Endothelial cell of umbilical vein (primary cell): Measurements from ENCODE around the gene CFAP161. TPM values are rescaled to one million over a fixed set of nuclear protein-coding genes. Genes with fewer than 3 reads are reported as not detected.

Experiments
- BruUV-seq: library from RNA; stranded (reverse); fragments of 400-500 nt; replicated peaks from 2 replicates; lab custom pipeline; 2021; lab: Mats Ljungman, UMichigan
- CTCF ChIA-PET: fragments of 300-600, 350-600 bp; sonication (Branson Sonifier 250); formaldehyde crosslinking; loops from one replicate; lab custom pipeline; 2021; ENCODE audit warnings: antibody characterized with exemption, inconsistent platforms; lab: Charles Lee
- POLR2A ChIA-PET: fragments of 300-600, 350-600 bp; sonication (Branson Sonifier 250); formaldehyde crosslinking; loops from one replicate; lab custom pipeline; 2021; ENCODE audit warnings: antibody characterized with exemption, inconsistent platforms; lab: Charles Lee
- DNase-seq: peaks from one replicate; pipeline ENCODE4 v3.0.0-alpha.2; 2011; ENCODE audit warnings: low read depth, low spot score
- FAIRE-seq: peaks from 2 replicates; lab custom pipeline; 2011; peaks lifted over from hg19 to GRCh38; lab: Jason Lieb, UNC
- H2AFZ ChIP-seq: 2 replicates; pipeline ENCODE4 v1.6.0; 2012; ENCODE audit warnings: low read depth, low read length, control low read depth, inconsistent platforms
- H3K27ac ChIP-seq: 2 replicates; pipeline ENCODE4 v1.5.1; 2011; ENCODE audit warnings: low read depth, mild to moderate bottlenecking, control low read depth, low read length, moderate library complexity; ENCODE audit not compliant: insufficient read depth
- H3K27me3 ChIP-seq, 2 experiments: 2 replicates each; pipeline versions ENCODE4 v1.6.0 to v1.6.1; 2011; ENCODE audit warnings: low read length in 2 of 2, mixed read lengths in 1 of 2; ENCODE audit not compliant: control insufficient read depth in 2 of 2, insufficient read depth in 2 of 2
- H3K36me3 ChIP-seq, 2 experiments: 2 replicates in 1 of 2; 3 replicates in 1 of 2; pipeline ENCODE4 v1.5.1; 2011; ENCODE audit warnings: low read length in 2 of 2, mild to moderate bottlenecking in 1 of 2, moderate library complexity in 1 of 2; ENCODE audit not compliant: control insufficient read depth in 2 of 2, insufficient read depth in 2 of 2; ENCODE audit errors: extremely low read depth in 1 of 2
- H3K4me1 ChIP-seq: 3 replicates; pipeline ENCODE4 v1.5.1; 2011; ENCODE audit warnings: mild to moderate bottlenecking, low read length; ENCODE audit not compliant: control insufficient read depth, insufficient read depth; ENCODE audit errors: extremely low read depth
- H3K4me2 ChIP-seq: 2 replicates; pipeline ENCODE4 v1.6.1; 2011; ENCODE audit warnings: low read length, control low read depth, mixed read lengths; ENCODE audit not compliant: insufficient read depth
- H3K4me3 ChIP-seq, 3 experiments: fragments of 200-600 bp in 1 of 3; sonication (generic), shearing (Covaris generic) in 1 of 3; replicated peaks in 1 of 3; 2 replicates each; pipeline ENCODE4 v1.5.1; 2011 to 2016; ENCODE audit warnings: control low read depth in 3 of 3, low read length in 3 of 3, mild to moderate bottlenecking in 2 of 3, inconsistent platforms in 1 of 3, low read depth in 1 of 3, moderate library complexity in 1 of 3; ENCODE audit not compliant: insufficient read depth in 1 of 3
- H3K79me2 ChIP-seq: 2 replicates; pipeline ENCODE4 v1.6.0; 2012; ENCODE audit warnings: low read length, inconsistent platforms; ENCODE audit not compliant: control insufficient read depth, insufficient read depth
- H3K9ac ChIP-seq: replicated peaks from 2 replicates; pipeline ENCODE3; 2011; ENCODE audit warnings: low read length, control low read depth; ENCODE audit not compliant: insufficient read depth; ENCODE audit errors: extremely low read depth
- H3K9me1 ChIP-seq: replicated peaks from 3 replicates; pipeline ENCODE4 v1.6.0; 2011; ENCODE audit warnings: mild to moderate bottlenecking, low read length; ENCODE audit not compliant: control insufficient read depth, insufficient read depth; ENCODE audit errors: extremely low read depth
- H3K9me3 ChIP-seq: replicated peaks from 2 replicates; pipeline ENCODE4 v1.5.1; 2012; ENCODE audit warnings: low read length, inconsistent platforms; ENCODE audit not compliant: control insufficient read depth, insufficient read depth
- H4K20me1 ChIP-seq: replicated peaks from 2 replicates; pipeline ENCODE3; 2011; ENCODE audit warnings: mild to moderate bottlenecking, low read length; ENCODE audit not compliant: control insufficient read depth, insufficient read depth; ENCODE audit errors: extremely low read depth
- EZH2 ChIP-seq: IDR thresholded peaks from 2 replicates; pipeline ENCODE4 v1.6.1; 2012; ENCODE audit warnings: borderline replicate concordance, low read depth, mild to moderate bottlenecking, moderate library complexity, low read length, inconsistent platforms; ENCODE audit not compliant: severe bottlenecking
- FOS ChIP-seq: IDR thresholded peaks from 2 replicates; pipeline ENCODE4 v1.6.1; 2011; ENCODE audit warnings: mild to moderate bottlenecking, low read length, moderate library complexity, borderline replicate concordance; ENCODE audit not compliant: insufficient read depth
- GATA2 ChIP-seq: IDR thresholded peaks from 2 replicates; pipeline ENCODE4 v1.7.0; 2011; ENCODE audit warnings: low read depth, mild to moderate bottlenecking, moderate library complexity, mixed read lengths, low read length; ENCODE audit not compliant: insufficient read length, insufficient read depth
- JUN ChIP-seq: IDR thresholded peaks from 2 replicates; pipeline ENCODE4 v1.6.1; 2011; ENCODE audit warnings: borderline replicate concordance, low read depth; ENCODE audit not compliant: insufficient read length, insufficient read depth
- MYC ChIP-seq: IDR thresholded peaks from one replicate; pipeline ENCODE4 v1.6.1; 2011; ENCODE audit warnings: mild to moderate bottlenecking, low read depth, low read length
- POLR2A ChIP-seq: IDR thresholded peaks from 2 replicates; pipeline ENCODE4 v1.6.1; 2012; ENCODE audit warnings: low read depth, mild to moderate bottlenecking, control low read depth, low read length
- POLR2AphosphoS5 ChIP-seq: IDR thresholded peaks from 2 replicates; pipeline ENCODE4 v1.6.1; 2012; ENCODE audit warnings: low read depth, mild to moderate bottlenecking, control low read depth, low read length, moderate library complexity; ENCODE audit not compliant: insufficient read depth
- dilution Hi-C: fragments of 300-500 bp; cut with MboI; formaldehyde crosslinking; loops from one replicate; pipeline ENCODE4 v1.15.0; 2019; ENCODE audit warnings: low sequenced_read_pairs; ENCODE audit not compliant: extremely low pct_ligation_motif_present
- intact Hi-C: fragments of 100-400 bp; cut with micrococcal nuclease; formaldehyde crosslinking; loops from one replicate; pipeline ENCODE4 v1.10.0; 2022
- polyA plus RNA-seq, 4 experiments: library from polyadenylated mRNA; depleted of rRNA in 3 of 4; stranded (reverse) in 3 of 4; unstranded in 1 of 4; fragments of >200 nt; gene quantifications; 2 replicates each; pipeline versions ENCODE4 v1.2.1 to v1.2.3, GENCODE V29; 2011 to 2012; ENCODE audit warnings: missing spikeins in 1 of 4
- total RNA-seq: library from RNA; stranded (reverse); gene quantifications from 2 replicates; pipeline ENCODE4 v1.2.3, GENCODE V29; 2021
- TF ChIP-seq, protein P1 (sequence below), 2 donors: IDR thresholded peaks; 1 replicate in 1 of 2; 2 replicates in 1 of 2; pipeline ENCODE4 v1.5.1; 2011; ENCODE audit warnings: low read length in 2 of 2, mild to moderate bottlenecking in 2 of 2, moderate library complexity in 2 of 2, control low read depth in 1 of 2, inconsistent platforms in 1 of 2, low read depth in 1 of 2; ENCODE audit not compliant: insufficient read depth in 1 of 2; ENCODE audit errors: extremely low read depth in 1 of 2
- TF ChIP-seq, protein P2 (sequence below): IDR thresholded peaks from 2 replicates; pipeline ENCODE4 v1.6.1; 2011; ENCODE audit not compliant: insufficient read depth, insufficient read length

CFAP161 gene
- total and polyA plus RNA-seq, 2 donors (not counting 3 experiments of a cell fraction or from before 2014, with no cell fraction given), result 0.08 TPM; not detected in 1

GRCh38 chr15:81157195-81157938 lies 23.3 kb downstream of the CFAP161 start:
- dilution Hi-C loops (no loop called here), intact Hi-C loops (no loop called here)
- Histone ChIP-seq H2AFZ (no peak overlapping the region), H3K36me3 (no peaks in the 10 kb centered on the region), H3K4me1 (no peaks in the 10 kb centered on the region), H3K9me1 (no peaks in the 10 kb centered on the region), H3K27me3 (peaks cover 0 to 2% of the 10 kb centered on the region in 2 experiments), H3K27ac (no peak overlapping the region), H3K79me2 (no peaks in the 10 kb centered on the region), H4K20me1 (no peaks in the 10 kb centered on the region), H3K4me3 (no peak overlapping the region), H3K9ac (no peak overlapping the region), H3K9me3 (no peaks in the 10 kb centered on the region), H3K4me2 (no peak overlapping the region)
- TF ChIP-seq, protein P1, sequence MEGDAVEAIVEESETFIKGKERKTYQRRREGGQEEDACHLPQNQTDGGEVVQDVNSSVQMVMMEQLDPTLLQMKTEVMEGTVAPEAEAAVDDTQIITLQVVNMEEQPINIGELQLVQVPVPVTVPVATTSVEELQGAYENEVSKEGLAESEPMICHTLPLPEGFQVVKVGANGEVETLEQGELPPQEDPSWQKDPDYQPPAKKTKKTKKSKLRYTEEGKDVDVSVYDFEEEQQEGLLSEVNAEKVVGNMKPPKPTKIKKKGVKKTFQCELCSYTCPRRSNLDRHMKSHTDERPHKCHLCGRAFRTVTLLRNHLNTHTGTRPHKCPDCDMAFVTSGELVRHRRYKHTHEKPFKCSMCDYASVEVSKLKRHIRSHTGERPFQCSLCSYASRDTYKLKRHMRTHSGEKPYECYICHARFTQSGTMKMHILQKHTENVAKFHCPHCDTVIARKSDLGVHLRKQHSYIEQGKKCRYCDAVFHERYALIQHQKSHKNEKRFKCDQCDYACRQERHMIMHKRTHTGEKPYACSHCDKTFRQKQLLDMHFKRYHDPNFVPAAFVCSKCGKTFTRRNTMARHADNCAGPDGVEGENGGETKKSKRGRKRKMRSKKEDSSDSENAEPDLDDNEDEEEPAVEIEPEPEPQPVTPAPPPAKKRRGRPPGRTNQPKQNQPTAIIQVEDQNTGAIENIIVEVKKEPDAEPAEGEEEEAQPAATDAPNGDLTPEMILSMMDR (IDR thresholded peaks at IDR 0.05; ENCODE audit: extremely low read depth in 1 of 2, insufficient read depth in 1 of 2, low read depth in 1 of 2, low read length in 2 of 2), result no peak
- no peak for TF ChIP-seq POLR2AphosphoS5
- TF ChIP-seq GATA2, result no peak
- TF ChIP-seq, protein P2, sequence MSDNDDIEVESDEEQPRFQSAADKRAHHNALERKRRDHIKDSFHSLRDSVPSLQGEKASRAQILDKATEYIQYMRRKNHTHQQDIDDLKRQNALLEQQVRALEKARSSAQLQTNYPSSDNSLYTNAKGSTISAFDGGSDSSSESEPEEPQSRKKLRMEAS, result no peak
- TF ChIP-seq FOS, result no peak
- no peak for TF ChIP-seq POLR2A
- no peak for TF ChIP-seq MYC
- TF ChIP-seq JUN, result no peak
- TF ChIP-seq EZH2, result no peak
- no TSS peak for BruUV-seq
- peak; percentile 15 for FAIRE-seq
- DNase-seq, result no peak
- CTCF ChIA-PET, result interaction anchor here (10.3 kb wide), 1 partner anchor 109 kb away, joined by 472 read pairs; no protein-coding TSS in a partner anchor
- POLR2A ChIA-PET, result no interaction called here
